Liver (tissue), 9 donors: ENCODE data around the gene TMTC1. TPM values are rescaled to one million over a fixed set of nuclear protein-coding genes. Genes with fewer than 3 reads are reported as not detected.

ENCODE experiments used
- DNase-seq: peaks from one replicate; pipeline ENCODE4 v3.0.0-alpha.2; 2017; ENCODE audit warnings: low spot score
- H3K27ac ChIP-seq, 2 donors: one replicate each; pipeline ENCODE4 v1.7.0; 2013; ENCODE audit warnings: inconsistent platforms in 2 of 2, low read length in 2 of 2, control low read depth in 1 of 2, low read depth in 1 of 2, mild to moderate bottlenecking in 1 of 2
- H3K27me3 ChIP-seq, 4 donors: one replicate each; pipeline versions ENCODE4 v1.6.1 to v1.7.0; 2013; ENCODE audit warnings: low read length in 3 of 4, inconsistent platforms in 1 of 4, mild to moderate bottlenecking in 1 of 4, moderate library complexity in 1 of 4; ENCODE audit not compliant: control insufficient read depth in 4 of 4, insufficient read depth in 4 of 4
- H3K36me3 ChIP-seq, 4 donors: one replicate each; pipeline versions ENCODE4 v1.6.1 to v1.7.0; 2013; ENCODE audit warnings: low read length in 3 of 4, mild to moderate bottlenecking in 3 of 4, low read depth in 1 of 4, moderate library complexity in 1 of 4; ENCODE audit not compliant: control insufficient read depth in 4 of 4, insufficient read depth in 3 of 4
- H3K4me1 ChIP-seq, 4 donors: one replicate each; pipeline versions ENCODE4 v1.6.1 to v1.7.0; 2013; ENCODE audit warnings: low read length in 3 of 4, mild to moderate bottlenecking in 3 of 4, moderate library complexity in 1 of 4; ENCODE audit not compliant: control insufficient read depth in 4 of 4, insufficient read depth in 4 of 4
- H3K4me3 ChIP-seq, 3 donors: one replicate each; pipeline versions ENCODE4 v1.6.1 to v1.7.0; 2013; ENCODE audit warnings: low read length in 3 of 3, control low read depth in 1 of 3, low read depth in 1 of 3, mild to moderate bottlenecking in 1 of 3
- H3K9ac ChIP-seq, 2 donors: one replicate each; pipeline ENCODE4 v1.7.0; 2013; ENCODE audit warnings: low read length in 2 of 2, mild to moderate bottlenecking in 2 of 2, moderate library complexity in 2 of 2, control low read depth in 1 of 2, low read depth in 1 of 2
- H3K9me3 ChIP-seq, 4 donors: one replicate each; pipeline versions ENCODE4 v1.6.1 to v1.7.0; 2013; ENCODE audit warnings: low read length in 3 of 4; ENCODE audit not compliant: control insufficient read depth in 4 of 4
- EGR1 ChIP-seq, 2 donors: IDR thresholded peaks; 2 replicates each; pipeline ENCODE4 v1.6.1; 2016 to 2018; ENCODE audit warnings: antibody characterized with exemption in 2 of 2, low read depth in 2 of 2
- FOXA1 ChIP-seq: IDR thresholded peaks from 2 replicates; pipeline ENCODE4 v1.6.1; 2016; ENCODE audit warnings: antibody characterized with exemption
- FOXA2 ChIP-seq: IDR thresholded peaks from 2 replicates; pipeline ENCODE4 v1.6.1; 2016; ENCODE audit warnings: antibody characterized with exemption
- GABPA ChIP-seq, 2 donors: IDR thresholded peaks in 1 of 2; conservative IDR thresholded peaks in 1 of 2; 2 replicates each; pipeline ENCODE4 v1.6.1; 2016; ENCODE audit warnings: antibody characterized with exemption in 2 of 2, mild to moderate bottlenecking in 1 of 2, moderate library complexity in 1 of 2
- HNF4A ChIP-seq, 2 donors: conservative IDR thresholded peaks; 2 replicates each; pipeline ENCODE4 v1.6.1; 2016; ENCODE audit warnings: antibody characterized with exemption in 2 of 2, mild to moderate bottlenecking in 2 of 2
- HNF4G ChIP-seq: IDR thresholded peaks from 2 replicates; pipeline ENCODE4 v1.6.1; 2016; ENCODE audit warnings: antibody characterized with exemption
- JUND ChIP-seq, 2 donors: IDR thresholded peaks; 2 replicates each; pipeline ENCODE4 v1.6.1; 2016; ENCODE audit warnings: antibody characterized with exemption in 2 of 2
- NR2F2 ChIP-seq: IDR thresholded peaks from 2 replicates; pipeline ENCODE4 v1.6.1; 2016; ENCODE audit warnings: antibody characterized with exemption
- RAD21 ChIP-seq, 2 donors: IDR thresholded peaks; 2 replicates each; pipeline ENCODE4 v1.6.1; 2016; ENCODE audit warnings: antibody characterized with exemption in 2 of 2, mild to moderate bottlenecking in 2 of 2
- RXRA ChIP-seq, 2 donors: IDR thresholded peaks; 2 replicates each; pipeline ENCODE4 v1.6.1; 2017 to 2018; ENCODE audit warnings: antibody characterized with exemption in 2 of 2, mild to moderate bottlenecking in 1 of 2
- SP1 ChIP-seq: IDR thresholded peaks from 2 replicates; pipeline ENCODE4 v1.6.1; 2018; ENCODE audit warnings: antibody characterized with exemption, mild to moderate bottlenecking
- TAF1 ChIP-seq: conservative IDR thresholded peaks from 2 replicates; pipeline ENCODE4 v1.6.1; 2016; ENCODE audit warnings: antibody characterized with exemption, mild to moderate bottlenecking
- YY1 ChIP-seq: IDR thresholded peaks from 2 replicates; pipeline ENCODE4 v1.6.1; 2016; ENCODE audit warnings: antibody characterized with exemption, mild to moderate bottlenecking
- polyA plus RNA-seq, 2 donors: library from polyadenylated mRNA; stranded (reverse) in 1 of 2; unstranded in 1 of 2; fragments of 200-250 nt in 1 of 2; fragments of >200 nt in 1 of 2; fragmentation: Nextera tagmentation in 1 of 2; extraction: Ambion mirVana in 1 of 2; gene quantifications; one replicate each; pipeline versions ENCODE4 v1.2.1 to v1.2.3, GENCODE V29; 2013 to 2015
- total RNA-seq, 2 donors: library from RNA; depleted of rRNA; stranded (reverse); fragments of >200 nt; gene quantifications; one replicate each; pipeline ENCODE4 v1.2.3, GENCODE V29; 2014
- TF ChIP-seq, protein P1 (sequence below): fragments of 150-350 bp; IDR thresholded peaks from 2 replicates; pipeline ENCODE4 v1.5.1; 2017; ENCODE audit warnings: improper control_type of control experiment, low read depth, low read length; ENCODE audit not compliant: missing input control
- TF ChIP-seq, protein P2 (sequence below): IDR thresholded peaks from 2 replicates; pipeline ENCODE4 v1.6.1; 2016; ENCODE audit warnings: antibody characterized with exemption
- TF ChIP-seq, protein P3 (sequence below): IDR thresholded peaks from 2 replicates; pipeline ENCODE4 v1.6.1; 2016; ENCODE audit warnings: antibody characterized with exemption
- TF ChIP-seq, protein P4 (sequence below): IDR thresholded peaks from 2 replicates; pipeline ENCODE4 v1.6.1; 2016; ENCODE audit warnings: antibody characterized with exemption, mild to moderate bottlenecking
- TF ChIP-seq, protein P5 (sequence below): IDR thresholded peaks from 2 replicates; pipeline ENCODE4 v1.6.1; 2016; ENCODE audit warnings: antibody characterized with exemption
- donor health status: healthy.
- donor health status: healthy.
- donor health status: healthy.
- donor health status: healthy.
- donor health status: healthy.

Gene TMTC1
- total and polyA plus RNA-seq, 4 donors, result 0.76 to 3.3 (median 2.1) TPM

DNA sequence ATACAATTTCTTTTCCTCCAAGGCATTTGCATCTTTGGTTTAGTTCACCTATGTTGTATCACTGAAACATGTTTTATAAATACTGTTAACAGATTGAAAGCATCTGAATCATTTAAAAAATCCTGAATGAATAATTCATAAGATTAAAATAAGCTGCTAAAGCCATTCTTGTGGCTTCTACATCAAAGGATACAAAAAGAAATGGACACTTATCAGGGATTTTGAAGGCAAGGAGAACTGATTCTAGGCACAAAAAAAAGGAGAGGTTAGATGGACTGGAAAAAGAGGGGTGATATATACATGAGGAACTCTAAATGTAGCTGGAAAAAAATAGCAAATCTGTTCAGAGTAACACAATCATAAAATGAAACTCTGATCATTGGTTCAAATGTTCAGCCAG, 280.5 kb downstream of the TMTC1 start:
- no peak for DNase-seq
- no peaks in the 10 kb centered on the region for H3K4me1 ChIP-seq
- H3K36me3 ChIP-seq, result peaks cover 0 to 4% (median 0%) of the 10 kb centered on the region in 4 donors
- no peaks in the 10 kb centered on the region for H3K9me3 ChIP-seq
- no peak overlapping the region for H3K27ac ChIP-seq
- H3K9ac ChIP-seq, result no peak overlapping the region
- TF ChIP-seq EGR1 (IDR thresholded peaks at IDR 0.05; ENCODE audit: low read depth in 2 of 2) (no peak), FOXA1 (no peak), TAF1 (no peak), RAD21 (IDR thresholded peaks at IDR 0.05) (no peak), YY1 (no peak), NR2F2 (no peak), HNF4G (no peak), RXRA (IDR thresholded peaks at IDR 0.05) (no peak), GABPA (IDR thresholded peaks at IDR 0.05 in 1 of 2, conservative IDR thresholded peaks at IDR 0.05 in 1 of 2) (no peak), FOXA2 (no peak), HNF4A (conservative IDR thresholded peaks at IDR 0.05) (no peak), SP1 (no peak), JUND (IDR thresholded peaks at IDR 0.05) (no peak)
- TF ChIP-seq, protein P1, sequence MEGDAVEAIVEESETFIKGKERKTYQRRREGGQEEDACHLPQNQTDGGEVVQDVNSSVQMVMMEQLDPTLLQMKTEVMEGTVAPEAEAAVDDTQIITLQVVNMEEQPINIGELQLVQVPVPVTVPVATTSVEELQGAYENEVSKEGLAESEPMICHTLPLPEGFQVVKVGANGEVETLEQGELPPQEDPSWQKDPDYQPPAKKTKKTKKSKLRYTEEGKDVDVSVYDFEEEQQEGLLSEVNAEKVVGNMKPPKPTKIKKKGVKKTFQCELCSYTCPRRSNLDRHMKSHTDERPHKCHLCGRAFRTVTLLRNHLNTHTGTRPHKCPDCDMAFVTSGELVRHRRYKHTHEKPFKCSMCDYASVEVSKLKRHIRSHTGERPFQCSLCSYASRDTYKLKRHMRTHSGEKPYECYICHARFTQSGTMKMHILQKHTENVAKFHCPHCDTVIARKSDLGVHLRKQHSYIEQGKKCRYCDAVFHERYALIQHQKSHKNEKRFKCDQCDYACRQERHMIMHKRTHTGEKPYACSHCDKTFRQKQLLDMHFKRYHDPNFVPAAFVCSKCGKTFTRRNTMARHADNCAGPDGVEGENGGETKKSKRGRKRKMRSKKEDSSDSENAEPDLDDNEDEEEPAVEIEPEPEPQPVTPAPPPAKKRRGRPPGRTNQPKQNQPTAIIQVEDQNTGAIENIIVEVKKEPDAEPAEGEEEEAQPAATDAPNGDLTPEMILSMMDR, result no peak
- TF ChIP-seq, protein P2, sequence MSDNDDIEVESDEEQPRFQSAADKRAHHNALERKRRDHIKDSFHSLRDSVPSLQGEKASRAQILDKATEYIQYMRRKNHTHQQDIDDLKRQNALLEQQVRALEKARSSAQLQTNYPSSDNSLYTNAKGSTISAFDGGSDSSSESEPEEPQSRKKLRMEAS, result no peak
- TF ChIP-seq, protein P3, sequence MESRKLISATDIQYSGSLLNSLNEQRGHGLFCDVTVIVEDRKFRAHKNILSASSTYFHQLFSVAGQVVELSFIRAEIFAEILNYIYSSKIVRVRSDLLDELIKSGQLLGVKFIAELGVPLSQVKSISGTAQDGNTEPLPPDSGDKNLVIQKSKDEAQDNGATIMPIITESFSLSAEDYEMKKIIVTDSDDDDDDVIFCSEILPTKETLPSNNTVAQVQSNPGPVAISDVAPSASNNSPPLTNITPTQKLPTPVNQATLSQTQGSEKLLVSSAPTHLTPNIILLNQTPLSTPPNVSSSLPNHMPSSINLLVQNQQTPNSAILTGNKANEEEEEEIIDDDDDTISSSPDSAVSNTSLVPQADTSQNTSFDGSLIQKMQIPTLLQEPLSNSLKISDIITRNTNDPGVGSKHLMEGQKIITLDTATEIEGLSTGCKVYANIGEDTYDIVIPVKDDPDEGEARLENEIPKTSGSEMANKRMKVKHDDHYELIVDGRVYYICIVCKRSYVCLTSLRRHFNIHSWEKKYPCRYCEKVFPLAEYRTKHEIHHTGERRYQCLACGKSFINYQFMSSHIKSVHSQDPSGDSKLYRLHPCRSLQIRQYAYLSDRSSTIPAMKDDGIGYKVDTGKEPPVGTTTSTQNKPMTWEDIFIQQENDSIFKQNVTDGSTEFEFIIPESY, result no peak
- TF ChIP-seq, protein P4, sequence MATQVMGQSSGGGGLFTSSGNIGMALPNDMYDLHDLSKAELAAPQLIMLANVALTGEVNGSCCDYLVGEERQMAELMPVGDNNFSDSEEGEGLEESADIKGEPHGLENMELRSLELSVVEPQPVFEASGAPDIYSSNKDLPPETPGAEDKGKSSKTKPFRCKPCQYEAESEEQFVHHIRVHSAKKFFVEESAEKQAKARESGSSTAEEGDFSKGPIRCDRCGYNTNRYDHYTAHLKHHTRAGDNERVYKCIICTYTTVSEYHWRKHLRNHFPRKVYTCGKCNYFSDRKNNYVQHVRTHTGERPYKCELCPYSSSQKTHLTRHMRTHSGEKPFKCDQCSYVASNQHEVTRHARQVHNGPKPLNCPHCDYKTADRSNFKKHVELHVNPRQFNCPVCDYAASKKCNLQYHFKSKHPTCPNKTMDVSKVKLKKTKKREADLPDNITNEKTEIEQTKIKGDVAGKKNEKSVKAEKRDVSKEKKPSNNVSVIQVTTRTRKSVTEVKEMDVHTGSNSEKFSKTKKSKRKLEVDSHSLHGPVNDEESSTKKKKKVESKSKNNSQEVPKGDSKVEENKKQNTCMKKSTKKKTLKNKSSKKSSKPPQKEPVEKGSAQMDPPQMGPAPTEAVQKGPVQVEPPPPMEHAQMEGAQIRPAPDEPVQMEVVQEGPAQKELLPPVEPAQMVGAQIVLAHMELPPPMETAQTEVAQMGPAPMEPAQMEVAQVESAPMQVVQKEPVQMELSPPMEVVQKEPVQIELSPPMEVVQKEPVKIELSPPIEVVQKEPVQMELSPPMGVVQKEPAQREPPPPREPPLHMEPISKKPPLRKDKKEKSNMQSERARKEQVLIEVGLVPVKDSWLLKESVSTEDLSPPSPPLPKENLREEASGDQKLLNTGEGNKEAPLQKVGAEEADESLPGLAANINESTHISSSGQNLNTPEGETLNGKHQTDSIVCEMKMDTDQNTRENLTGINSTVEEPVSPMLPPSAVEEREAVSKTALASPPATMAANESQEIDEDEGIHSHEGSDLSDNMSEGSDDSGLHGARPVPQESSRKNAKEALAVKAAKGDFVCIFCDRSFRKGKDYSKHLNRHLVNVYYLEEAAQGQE, result no peak
- TF ChIP-seq, protein P5, sequence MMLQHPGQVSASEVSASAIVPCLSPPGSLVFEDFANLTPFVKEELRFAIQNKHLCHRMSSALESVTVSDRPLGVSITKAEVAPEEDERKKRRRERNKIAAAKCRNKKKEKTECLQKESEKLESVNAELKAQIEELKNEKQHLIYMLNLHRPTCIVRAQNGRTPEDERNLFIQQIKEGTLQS, result no peak
- H3K4me3 ChIP-seq, result no peak overlapping the region
- H3K27me3 ChIP-seq, result no peaks in the 10 kb centered on the region
